IPS-15b (cell line): Measurements from ENCODE around the gene SLC22A5.

Source experiments
- H3K27me3 ChIP-seq: one replicate; pipeline ENCODE4 v1.6.1; 2013; ENCODE audit warnings: low read length; ENCODE audit not compliant: control insufficient read depth, insufficient read depth
- H3K36me3 ChIP-seq: one replicate; pipeline ENCODE4 v1.6.1; 2013; ENCODE audit warnings: low read length; ENCODE audit not compliant: control insufficient read depth, insufficient read depth
- H3K4me1 ChIP-seq: one replicate; pipeline ENCODE4 v1.6.1; 2013; ENCODE audit warnings: mild to moderate bottlenecking, low read length; ENCODE audit not compliant: control insufficient read depth, insufficient read depth
- H3K4me3 ChIP-seq: one replicate; pipeline ENCODE4 v1.5.1; 2013; ENCODE audit warnings: low read depth, low read length
- H3K9ac ChIP-seq: one replicate; pipeline ENCODE4 v1.6.1; 2013; ENCODE audit warnings: low read depth, mild to moderate bottlenecking, low read length
- H3K9me3 ChIP-seq: one replicate; pipeline ENCODE4 v1.6.1; 2013; ENCODE audit warnings: mild to moderate bottlenecking, low read length; ENCODE audit not compliant: control insufficient read depth, insufficient read depth

The SLC22A5 gene

DNA sequence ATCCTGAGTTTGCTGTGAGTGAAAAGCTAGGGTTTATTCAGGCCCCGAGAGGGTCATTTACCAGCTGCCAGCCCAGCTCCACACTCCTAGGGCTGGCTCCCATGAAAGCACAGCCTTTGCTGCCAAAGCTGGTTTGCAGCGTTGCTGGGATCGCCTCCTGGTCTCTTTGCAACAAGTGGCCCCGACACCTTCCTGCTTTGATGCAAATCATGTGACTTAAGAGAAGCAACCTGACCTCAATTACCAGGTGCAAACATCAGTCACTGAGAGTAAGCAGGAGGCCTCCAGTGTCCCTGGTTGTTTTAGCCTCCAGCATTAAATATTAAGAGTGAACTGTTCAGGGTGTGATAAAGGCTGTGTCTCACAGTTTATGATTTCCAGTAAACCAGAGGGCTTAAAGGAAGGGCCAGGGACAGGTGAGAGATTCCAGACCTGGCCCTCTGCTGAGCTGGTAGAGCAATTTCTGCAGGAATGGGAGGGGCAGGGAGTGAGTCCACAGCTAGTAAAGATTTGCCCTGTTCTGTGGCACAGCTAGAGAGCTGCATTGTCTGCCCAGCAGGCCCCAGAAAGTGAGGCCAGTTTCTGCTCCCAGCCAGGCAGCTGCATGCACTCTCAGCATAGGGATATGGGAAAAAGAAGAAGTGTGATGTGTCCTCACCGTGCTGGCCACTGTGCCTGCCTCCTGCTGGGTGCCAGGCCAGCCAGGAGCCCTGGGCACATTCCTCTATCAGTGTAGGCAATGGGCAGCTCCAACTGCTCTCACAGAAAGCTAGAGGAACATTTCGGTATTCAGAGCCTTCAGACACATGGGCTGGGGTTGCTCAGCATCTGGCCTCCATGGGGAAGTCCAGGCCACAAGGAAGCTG, 58.0 kb downstream of the SLC22A5 start:
- Histone ChIP-seq H3K4me1 (peaks cover 11% of the 10 kb centered on the region), H3K9me3 (no peaks in the 10 kb centered on the region), H3K36me3 (no peaks in the 10 kb centered on the region), H3K9ac (no peak overlapping the region), H3K27me3 (no peaks in the 10 kb centered on the region), H3K4me3 (no peak overlapping the region)

DNA sequence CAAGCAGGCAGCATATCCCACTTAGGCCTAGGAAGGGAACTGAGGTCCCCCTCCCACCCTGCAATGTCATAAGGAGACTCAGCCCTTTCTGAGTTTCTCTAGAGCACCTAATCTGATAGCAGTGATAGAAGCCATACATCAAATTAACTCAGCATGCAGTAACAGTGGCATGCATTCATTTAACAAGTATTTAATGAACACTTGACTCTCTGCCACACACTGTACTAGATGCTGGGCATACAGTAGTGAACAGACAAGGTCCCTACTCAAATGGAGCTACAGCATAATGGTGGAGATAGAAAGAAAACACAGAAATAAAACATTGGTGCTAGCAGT, 58.6 kb downstream of the SLC22A5 start:
- Histone ChIP-seq H3K4me3 (no peak overlapping the region), H3K9me3 (no peaks in the 10 kb centered on the region), H3K9ac (no peak overlapping the region), H3K27me3 (no peaks in the 10 kb centered on the region), H3K4me1 (peaks cover 8% of the 10 kb centered on the region), H3K36me3 (no peaks in the 10 kb centered on the region)

DNA sequence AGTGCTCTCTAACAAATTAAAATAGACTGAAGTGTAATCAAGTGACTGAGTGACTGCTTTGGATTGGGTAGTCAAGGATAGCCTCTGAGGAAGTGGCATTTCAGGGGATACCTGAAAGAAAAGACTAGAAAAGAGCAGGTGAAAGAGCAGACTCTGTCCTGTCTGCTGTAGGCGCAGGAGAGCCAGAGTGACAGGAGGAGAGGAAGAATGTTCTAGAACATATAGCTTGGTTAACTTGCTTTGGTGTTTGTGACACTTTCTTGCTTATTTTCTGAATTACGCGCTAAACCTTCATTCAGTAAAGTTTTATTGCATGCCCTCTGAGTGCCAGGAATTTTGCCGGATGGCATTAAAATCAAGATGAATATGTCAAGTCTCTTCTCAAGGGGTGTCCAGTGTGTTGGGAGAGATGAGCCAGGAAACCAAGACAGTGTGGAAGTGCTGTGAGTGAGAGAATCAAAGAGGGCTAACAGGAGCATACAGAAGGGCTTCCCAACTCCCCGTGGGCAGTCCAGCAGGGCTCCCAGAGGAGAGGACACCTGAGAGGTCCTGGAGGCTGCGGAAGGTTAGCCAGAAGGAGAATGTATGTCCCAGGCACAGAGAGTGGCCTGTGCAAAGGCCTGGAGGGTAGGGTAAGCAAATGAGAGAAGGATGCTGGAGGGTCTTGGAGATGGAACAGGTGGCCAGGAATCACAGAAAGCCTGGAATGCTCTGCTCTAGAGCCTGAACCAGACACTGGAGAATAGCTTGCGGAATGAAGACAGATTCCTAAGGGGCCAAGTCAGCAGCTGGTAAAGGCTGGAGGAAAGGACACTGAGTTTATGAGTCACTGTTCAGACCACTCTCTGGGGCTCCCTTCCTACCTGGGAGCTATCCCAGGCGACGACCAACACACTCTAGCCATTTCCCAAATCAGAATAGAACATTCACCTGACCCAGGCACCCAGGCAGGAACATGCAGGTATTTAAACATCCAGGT, 59.3 kb downstream of the SLC22A5 start:
- H3K36me3 ChIP-seq = no peaks in the 10 kb centered on the region
- H3K4me3 ChIP-seq = no peak overlapping the region
- no peaks in the 10 kb centered on the region for H3K9me3 ChIP-seq
- H3K27me3 ChIP-seq = no peaks in the 10 kb centered on the region
- H3K4me1 ChIP-seq = peaks cover 5% of the 10 kb centered on the region
- H3K9ac ChIP-seq = no peak overlapping the region

DNA sequence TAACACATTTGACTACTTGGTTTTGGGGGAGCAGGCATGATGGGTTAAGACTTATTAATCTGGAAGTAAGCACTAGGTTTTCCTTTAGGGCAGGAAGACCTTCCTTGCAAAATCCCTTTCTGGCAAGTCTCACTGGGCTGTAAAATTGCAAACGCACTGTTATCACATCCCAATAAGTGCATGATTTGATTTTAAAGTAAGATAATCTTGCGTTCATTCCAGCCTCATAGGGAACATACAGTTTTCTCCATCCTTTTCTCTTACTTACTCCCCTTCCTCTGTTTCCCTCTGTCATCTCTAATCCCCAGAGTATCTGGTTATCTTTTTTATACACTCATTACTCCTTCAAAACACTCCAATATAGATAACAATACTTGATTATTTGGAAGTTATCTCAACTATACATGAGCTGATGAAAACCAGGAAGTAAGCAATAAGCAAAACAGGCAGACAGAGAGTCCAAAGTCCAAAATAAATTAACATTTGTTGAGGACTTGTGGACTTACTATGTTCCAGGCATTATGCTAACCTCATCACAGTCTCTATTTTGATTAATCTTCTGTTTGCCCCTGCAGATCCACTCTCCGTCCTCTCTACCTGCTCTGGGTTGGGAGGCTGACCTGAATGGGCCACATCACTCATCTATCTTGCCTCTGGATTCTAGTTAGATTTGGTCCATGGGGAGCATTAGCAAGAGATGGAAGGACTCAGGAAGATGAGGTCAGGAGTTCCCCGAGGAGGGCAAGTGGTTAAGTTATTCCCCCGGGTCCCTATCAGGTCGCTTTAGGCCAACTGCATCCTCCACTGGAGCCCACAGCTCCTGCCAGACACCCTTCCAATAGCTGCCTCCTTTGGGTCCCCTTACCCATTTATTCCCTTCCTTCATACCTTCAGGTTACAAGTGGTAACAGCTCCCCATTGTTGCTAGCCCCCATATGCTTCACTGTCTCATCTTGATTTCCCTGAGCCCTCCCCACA, 60.2 kb downstream of the SLC22A5 start:
- H3K27me3 ChIP-seq = no peaks in the 10 kb centered on the region
- no peaks in the 10 kb centered on the region for H3K9me3 ChIP-seq
- no peak overlapping the region for H3K4me3 ChIP-seq
- no peaks in the 10 kb centered on the region for H3K36me3 ChIP-seq
- peaks cover 5% of the 10 kb centered on the region for H3K4me1 ChIP-seq
- H3K9ac ChIP-seq = no peak overlapping the region

DNA sequence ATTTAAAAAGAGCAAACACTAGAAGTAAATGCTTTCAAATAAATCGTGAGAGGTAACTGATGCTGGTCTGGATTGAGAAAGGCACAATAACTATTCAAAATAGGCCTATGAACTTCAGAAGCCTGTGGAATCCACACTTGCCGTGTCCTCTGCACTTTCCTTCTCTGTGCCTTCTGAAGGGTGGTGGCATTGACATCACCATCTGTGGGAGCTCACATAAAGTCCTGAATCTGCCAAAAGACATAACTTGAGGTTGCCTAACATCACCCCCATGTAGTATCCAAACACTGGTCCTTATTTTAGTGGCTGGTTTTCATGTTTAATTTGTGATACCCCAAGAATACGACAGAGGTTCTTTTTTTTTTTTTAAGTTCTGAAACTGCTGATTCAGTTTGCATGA, 61.2 kb downstream of the SLC22A5 start:
- no peak overlapping the region for H3K4me3 ChIP-seq
- no peaks in the 10 kb centered on the region for H3K36me3 ChIP-seq
- no peaks in the 10 kb centered on the region for H3K9me3 ChIP-seq
- H3K4me1 ChIP-seq = peaks cover 5% of the 10 kb centered on the region
- no peaks in the 10 kb centered on the region for H3K27me3 ChIP-seq
- H3K9ac ChIP-seq = no peak overlapping the region

DNA sequence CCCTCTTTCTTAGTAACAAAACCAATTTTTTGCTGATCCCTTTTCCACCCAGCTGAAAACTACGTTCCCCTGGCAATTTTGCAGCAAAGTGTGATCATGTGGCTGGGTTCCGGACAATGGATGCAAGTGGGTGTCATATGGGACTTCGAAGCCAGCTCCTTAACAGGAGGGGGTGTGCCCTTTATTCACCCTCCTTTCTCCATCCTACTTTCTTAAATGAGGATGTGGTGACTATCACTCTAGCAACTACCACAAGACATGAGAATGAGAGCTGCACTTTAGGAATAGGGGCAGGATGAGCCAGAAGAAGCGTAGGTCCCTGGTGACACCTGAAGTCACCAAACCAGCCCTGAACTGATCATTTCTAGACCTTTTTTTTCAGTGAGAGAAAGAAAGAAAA, 62.1 kb downstream of the SLC22A5 start:
- peaks cover 5% of the 10 kb centered on the region for H3K4me1 ChIP-seq
- H3K36me3 ChIP-seq = no peaks in the 10 kb centered on the region

DNA sequence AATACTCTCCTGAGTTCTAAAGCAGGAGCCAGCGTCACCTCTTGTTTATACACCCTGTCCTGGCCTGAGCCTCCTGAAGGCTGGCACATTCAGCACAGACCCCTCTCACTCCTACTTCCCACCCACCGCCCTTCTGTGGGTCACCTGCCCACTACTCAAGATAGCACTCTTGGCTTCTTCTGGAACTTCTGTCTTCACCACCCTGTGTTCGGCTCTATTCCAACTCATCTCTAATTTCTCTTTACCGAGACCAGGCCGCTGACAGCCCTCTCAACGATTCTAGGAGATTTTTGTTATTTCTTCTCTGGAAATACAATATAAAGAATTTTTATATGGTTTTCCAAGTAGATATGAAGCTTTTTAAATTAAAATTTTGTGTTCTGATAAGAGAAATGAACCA, 63.6 kb downstream of the SLC22A5 start:
- Histone ChIP-seq H3K9ac (no peak overlapping the region), H3K27me3 (no peaks in the 10 kb centered on the region), H3K9me3 (no peaks in the 10 kb centered on the region), H3K4me1 (peaks cover 7% of the 10 kb centered on the region), H3K36me3 (no peaks in the 10 kb centered on the region), H3K4me3 (no peak overlapping the region)

More for the DNA sequence above, 62.1 kb downstream of the SLC22A5 start:
- no peaks in the 10 kb centered on the region for H3K9me3 ChIP-seq
- H3K9ac ChIP-seq = no peak overlapping the region
- no peaks in the 10 kb centered on the region for H3K27me3 ChIP-seq
- H3K4me3 ChIP-seq = no peak overlapping the region

DNA sequence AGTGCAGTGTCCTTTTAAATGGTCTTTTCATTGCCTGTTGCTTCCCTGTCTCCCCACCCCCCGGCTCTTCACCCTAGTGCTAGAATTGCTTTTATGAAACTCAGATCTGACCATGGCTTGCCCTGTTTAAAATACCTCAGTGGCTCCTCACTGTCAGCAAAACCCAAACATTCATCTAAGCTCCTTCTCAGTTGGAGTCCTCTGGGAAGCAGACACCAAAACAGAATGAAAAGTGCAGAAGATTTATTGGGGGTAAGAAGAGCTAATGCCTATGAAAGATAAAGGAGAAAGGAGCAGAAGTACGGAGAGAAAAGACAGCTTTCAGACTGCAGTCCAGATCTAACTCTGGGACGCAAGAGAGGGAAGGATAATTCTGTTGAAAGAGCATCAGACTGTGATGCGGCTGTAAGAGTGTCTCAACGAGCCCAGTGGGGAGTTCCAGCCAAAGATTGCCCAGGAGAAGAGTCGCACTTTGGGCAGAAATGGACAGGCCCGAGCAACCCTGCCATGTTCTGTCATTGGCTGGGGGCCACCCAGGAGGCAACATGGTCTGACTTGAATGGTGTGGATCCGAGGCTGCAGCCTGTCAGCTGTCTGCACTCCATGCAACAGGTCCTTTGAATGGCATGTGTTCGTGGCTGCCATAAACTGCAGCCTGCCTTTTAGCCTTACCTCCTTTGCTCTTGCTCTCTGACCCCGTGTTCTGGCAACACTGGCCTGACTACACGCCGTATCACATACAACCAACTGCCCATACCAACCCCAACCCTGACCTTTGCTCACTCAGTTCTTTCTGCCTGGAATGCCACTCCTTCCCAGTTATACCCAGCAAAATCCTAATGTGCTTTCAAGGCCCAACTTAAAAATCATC, 65.1 kb downstream of the SLC22A5 start:
- Histone ChIP-seq H3K9me3 (no peaks in the 10 kb centered on the region), H3K36me3 (no peaks in the 10 kb centered on the region), H3K27me3 (no peaks in the 10 kb centered on the region), H3K9ac (no peak overlapping the region), H3K4me1 (peaks cover 7% of the 10 kb centered on the region), H3K4me3 (no peak overlapping the region)

DNA sequence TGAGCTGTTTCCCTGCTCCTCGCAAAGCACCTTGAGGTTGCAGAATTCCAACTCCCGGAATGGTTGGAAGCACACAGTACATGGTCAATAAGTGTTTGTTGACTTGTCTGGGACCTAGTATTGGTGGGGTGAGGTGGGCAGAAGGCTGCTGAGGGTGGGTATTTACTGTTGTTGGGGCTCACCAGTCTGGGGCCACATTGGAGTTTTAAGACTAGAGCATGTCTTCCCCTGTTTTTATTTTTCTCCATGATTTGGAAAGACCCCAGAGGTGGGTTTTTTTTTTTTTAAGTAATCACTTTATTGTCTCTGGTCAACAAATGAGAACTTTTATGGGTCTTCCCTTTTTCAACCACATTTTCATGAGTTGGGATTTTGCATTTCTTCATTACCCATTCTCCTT, 65.9 kb downstream of the SLC22A5 start:
- Histone ChIP-seq H3K36me3 (no peaks in the 10 kb centered on the region), H3K4me1 (peaks cover 7% of the 10 kb centered on the region), H3K4me3 (no peak overlapping the region), H3K9ac (no peak overlapping the region), H3K9me3 (no peaks in the 10 kb centered on the region), H3K27me3 (no peaks in the 10 kb centered on the region)

DNA sequence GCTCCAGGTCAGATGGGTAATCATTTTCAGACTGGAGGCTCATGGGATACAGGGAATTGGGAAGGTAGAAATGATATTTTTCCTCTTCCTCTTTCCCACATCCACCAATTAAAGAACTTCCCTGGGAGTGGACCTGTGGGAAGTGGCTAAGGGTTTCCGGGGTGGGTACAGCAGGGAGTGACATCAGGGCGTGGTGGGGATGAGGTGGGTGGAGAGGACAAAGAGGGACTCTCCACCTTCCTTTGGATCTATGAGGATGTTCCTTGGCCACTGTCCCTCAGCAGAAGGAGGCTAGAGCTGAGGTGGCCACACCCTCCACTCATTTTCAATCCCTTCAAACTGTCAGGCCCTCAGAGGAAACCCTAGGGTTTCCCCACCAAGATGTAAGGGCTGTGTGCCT, 66.4 kb downstream of the SLC22A5 start:
- Histone ChIP-seq H3K4me3 (no peak overlapping the region), H3K9ac (no peak overlapping the region)

More for the DNA sequence above, 66.4 kb downstream of the SLC22A5 start:
- Histone ChIP-seq H3K27me3 (no peaks in the 10 kb centered on the region), H3K9me3 (no peaks in the 10 kb centered on the region), H3K4me1 (peaks cover 7% of the 10 kb centered on the region), H3K36me3 (no peaks in the 10 kb centered on the region)
